Stimulated activated CD4-positive, alpha-beta T cell treated with anti-CD3 and anti-CD28 coated beads, Interleukin-2, amount 100 ng/mL, for 4 hours (primary cell): ENCODE data around the gene TCN2.
"Not testable (repeated sequence)": the region's sequence is repeated elsewhere in the genome, so short reads cannot be mapped to it uniquely, and the experiment has no call there.

Source experiments
- DNase-seq: peaks from one replicate; pipeline ENCODE4 v3.0.0-alpha.2; 2020; ENCODE audit warnings: low read depth

Gene TCN2

GRCh38 chr22:30648825-30649224 is 41.9 kb downstream of the TCN2 start:
- DNase-seq, result no peak

GRCh38 chr22:30649430-30650007 is 42.5 kb downstream of the TCN2 start:
- peak; percentile 88 for DNase-seq

GRCh38 chr22:30650508-30651116 is 43.6 kb downstream of the TCN2 start:
- no peak for DNase-seq

- no peak for DNase-seq
Measured at GRCh38 chr22:30652852-30653251, 45.9 kb downstream of the TCN2 start.

GRCh38 chr22:30654361-30654760 is 47.4 kb downstream of the TCN2 start:
- DNase-seq, result no peak

GRCh38 chr22:30655532-30655931 is 48.6 kb downstream of the TCN2 start:
- DNase-seq, result no peak

- no peak for DNase-seq
Measured at GRCh38 chr22:30662040-30662439, 55.1 kb downstream of the TCN2 start.

- DNase-seq, result no peak
Measured at GRCh38 chr22:30664798-30665197, 57.8 kb downstream of the TCN2 start.

- no peak for DNase-seq
Measured at GRCh38 chr22:30665266-30665665, 58.3 kb downstream of the TCN2 start.

GRCh38 chr22:30665786-30666185 is 58.8 kb downstream of the TCN2 start:
- no peak for DNase-seq

GRCh38 chr22:30667107-30667493 is 60.1 kb downstream of the TCN2 start:
- peak; percentile 25 for DNase-seq

GRCh38 chr22:30667494-30668385 is 60.8 kb downstream of the TCN2 start, which contains the start of gene DUSP18:
TSS of gene DUSP18 (minus strand) at chr22:30667875. CDS start at chr22:30664003, 3,872 bp downstream.
- DNase-seq, result peak; percentile 88

- DNase-seq, result no peak
Measured at GRCh38 chr22:30668386-30668710, 61.4 kb downstream of the TCN2 start.

- DNase-seq, result no peak
Measured at GRCh38 chr22:30671071-30671470, 64.1 kb downstream of the TCN2 start.

- DNase-seq, result no peak
Measured at GRCh38 chr22:30673136-30673535, 66.2 kb downstream of the TCN2 start.

GRCh38 chr22:30674482-30674881 is 67.5 kb downstream of the TCN2 start:
- DNase-seq, result no peak

GRCh38 chr22:30675436-30675835 is 68.5 kb downstream of the TCN2 start:
- no peak for DNase-seq

- DNase-seq, result not testable (repeated sequence)
Measured at GRCh38 chr22:30676565-30676964, 69.6 kb downstream of the TCN2 start.
